Stimulated activated CD8-positive, alpha-beta memory T cell treated with anti-CD3 and anti-CD28 coated beads, Interleukin-7, amount 100 ng/mL, for 4 hours (primary cell): ENCODE results near the gene SH3PXD2A.
"Not testable (repeated sequence)": the region's sequence is repeated elsewhere in the genome, so short reads cannot be mapped to it uniquely, and the experiment has no call there.

Source experiments
- DNase-seq, 2 donors: peaks; one replicate each; pipeline ENCODE4 v3.0.0-alpha.2; 2020; ENCODE audit warnings: low read depth in 2 of 2

SH3PXD2A gene

GRCh38 chr10:103850572-103850895 is 4.8 kb downstream of the SH3PXD2A start:
- DNase-seq, result no peak

GRCh38 chr10:103849880-103850571 is 5.3 kb downstream of the SH3PXD2A start:
- DNase-seq, result no peak

GRCh38 chr10:103849212-103849877 is 6.0 kb downstream of the SH3PXD2A start:
- DNase-seq, result no peak

GRCh38 chr10:103847909-103848468 is 7.4 kb downstream of the SH3PXD2A start:
- no peak for DNase-seq

- no peak for DNase-seq
Observed at GRCh38 chr10:103847346-103847745, 8.0 kb downstream of the SH3PXD2A start.

- DNase-seq, result no peak
Observed at GRCh38 chr10:103845972-103846371, 9.4 kb downstream of the SH3PXD2A start.

GRCh38 chr10:103845346-103845745 is 10.0 kb downstream of the SH3PXD2A start:
- DNase-seq, result not testable (repeated sequence)

- no peak for DNase-seq
Observed at GRCh38 chr10:103843854-103844570, 11.4 kb downstream of the SH3PXD2A start.

- no peak for DNase-seq
Observed at GRCh38 chr10:103843045-103843444, 12.3 kb downstream of the SH3PXD2A start.

- DNase-seq, result no peak
Observed at GRCh38 chr10:103842605-103843004, 12.8 kb downstream of the SH3PXD2A start.

- DNase-seq, result no peak
Observed at GRCh38 chr10:103841519-103841918, 13.9 kb downstream of the SH3PXD2A start.

GRCh38 chr10:103840740-103841070 is 14.7 kb downstream of the SH3PXD2A start:
- DNase-seq, result no peak

- DNase-seq, result no peak
Observed at GRCh38 chr10:103839872-103840739, 15.3 kb downstream of the SH3PXD2A start.

GRCh38 chr10:103839519-103839871 is 15.9 kb downstream of the SH3PXD2A start:
- no peak for DNase-seq

GRCh38 chr10:103838862-103839518 is 16.4 kb downstream of the SH3PXD2A start:
- no peak for DNase-seq

GRCh38 chr10:103838070-103838395 is 17.3 kb downstream of the SH3PXD2A start:
- DNase-seq, result no peak

GRCh38 chr10:103837370-103838069 is 17.9 kb downstream of the SH3PXD2A start:
- no peak for DNase-seq

- DNase-seq, result no peak
Observed at GRCh38 chr10:103836861-103837260, 18.5 kb downstream of the SH3PXD2A start.

- DNase-seq, result no peak
Observed at GRCh38 chr10:103836273-103836672, 19.1 kb downstream of the SH3PXD2A start.

- no peak for DNase-seq
Observed at GRCh38 chr10:103835096-103836050, 20.0 kb downstream of the SH3PXD2A start.
